ENCODE results near the gene CAP1. TPM values are rescaled to one million over a fixed set of nuclear protein-coding genes. Genes with fewer than 3 reads are reported as not detected.

The CAP1 gene
- total RNA-seq, 2 donors from 2014 or later = 128 to 187 TPM

Other genes with a start within 250 kb of the CAP1 start
- gene TRIT1, start 157.2 kb upstream of the CAP1 start, total RNA-seq = 10 to 100 TPM; 23.2 to 35.5 TPM
- 10 to 100 TPM; 14.5 to 19.7 TPM for gene MYCL, start 138.8 kb upstream of the CAP1 start, total RNA-seq
- gene MFSD2A, start 85.6 kb upstream of the CAP1 start, total RNA-seq = 100 to 1,000 TPM in 1 of 2 donors, 1 to 10 TPM in 1; 1.1 to 135 TPM
- gene PPT1, start 56.5 kb downstream of the CAP1 start, total RNA-seq = 100 to 1,000 TPM in 1 of 2 donors, 10 to 100 TPM in 1; 86.2 to 126 TPM
- 10 to 100 TPM; 12.4 to 19.8 TPM for gene RLF, start 120.7 kb downstream of the CAP1 start, total RNA-seq
- gene TMCO2, start 207.2 kb downstream of the CAP1 start, total RNA-seq = 1 to 10 TPM in 1 of 2 donors, not detected in 1; 5.5 TPM
- 10 to 100 TPM; 32.8 to 57.7 TPM for gene ZMPSTE24, start 217.5 kb downstream of the CAP1 start, total RNA-seq